CD14-positive monocyte (primary cell): Measurements from ENCODE around the gene ZNRF1. TPM values are rescaled to one million over a fixed set of nuclear protein-coding genes. Genes with fewer than 3 reads are reported as not detected.

Experiments used
- DNase-seq, 3 donors: peaks; one replicate each; pipeline ENCODE4 v3.0.0-alpha.2; 2011 to 2022
- H2AFZ ChIP-seq: 2 replicates; pipeline ENCODE4 v1.6.0; 2012; ENCODE audit warnings: mild to moderate bottlenecking, low read depth, low read length, inconsistent platforms; ENCODE audit not compliant: insufficient read depth, poor library complexity, severe bottlenecking
- H3K27ac ChIP-seq, 2 donors: 1 replicate in 1 of 2; 2 replicates in 1 of 2; pipeline ENCODE4 v1.5.1; 2012 to 2013; ENCODE audit warnings: low read length in 2 of 2, control low read depth in 1 of 2, inconsistent platforms in 1 of 2, low read depth in 1 of 2, mild to moderate bottlenecking in 1 of 2
- H3K27me3 ChIP-seq, 2 donors: one replicate each; pipeline versions ENCODE4 v1.6.0 to v1.6.1; 2011 to 2013; ENCODE audit warnings: low read length in 2 of 2; ENCODE audit not compliant: control insufficient read depth in 2 of 2, insufficient read depth in 2 of 2
- H3K36me3 ChIP-seq, 2 donors: replicated peaks in 1 of 2; 1 replicate in 1 of 2; 2 replicates in 1 of 2; pipeline versions ENCODE4 v1.5.1 to v1.6.1; 2012 to 2013; ENCODE audit warnings: low read length in 2 of 2, control low read depth in 1 of 2, inconsistent platforms in 1 of 2, mild to moderate bottlenecking in 1 of 2; ENCODE audit not compliant: insufficient read depth in 2 of 2, control insufficient read depth in 1 of 2
- H3K4me1 ChIP-seq, 2 donors: 1 replicate in 1 of 2; 2 replicates in 1 of 2; pipeline versions ENCODE4 v1.5.1 to v1.6.1; 2012 to 2013; ENCODE audit warnings: low read length in 2 of 2, control low read depth in 1 of 2, inconsistent platforms in 1 of 2, mild to moderate bottlenecking in 1 of 2, moderate library complexity in 1 of 2; ENCODE audit not compliant: insufficient read depth in 2 of 2, control insufficient read depth in 1 of 2
- H3K4me2 ChIP-seq: replicated peaks from 2 replicates; pipeline ENCODE3; 2012; ENCODE audit warnings: low read length, moderate library complexity, mild to moderate bottlenecking; ENCODE audit not compliant: poor library complexity, severe bottlenecking; ENCODE audit errors: extremely low read depth
- H3K4me3 ChIP-seq, 3 experiments: fragments of 200-600 bp in 1 of 3; sonication (generic) in 1 of 3; replicated peaks in 1 of 3; 1 replicate in 2 of 3; 2 replicates in 1 of 3; pipeline ENCODE4 v1.5.1; 2011 to 2013; ENCODE audit warnings: low read length in 3 of 3, mild to moderate bottlenecking in 3 of 3, control low read depth in 2 of 3, low read depth in 2 of 3, inconsistent platforms in 1 of 3, moderate library complexity in 1 of 3
- H3K79me2 ChIP-seq: 2 replicates; pipeline ENCODE4 v1.6.0; 2012; ENCODE audit warnings: mild to moderate bottlenecking, control low read depth, inconsistent platforms, low read length, moderate library complexity; ENCODE audit not compliant: insufficient read depth
- H3K9ac ChIP-seq: 2 replicates; pipeline ENCODE4 v1.6.0; 2017; ENCODE audit warnings: low read length, mild to moderate bottlenecking; ENCODE audit not compliant: insufficient read depth, poor library complexity, severe bottlenecking
- H3K9me3 ChIP-seq, 2 donors: replicated peaks in 1 of 2; 1 replicate in 1 of 2; 2 replicates in 1 of 2; pipeline versions ENCODE4 v1.5.1 to v1.6.1; 2012 to 2013; ENCODE audit warnings: low read length in 2 of 2, control low read depth in 1 of 2; ENCODE audit not compliant: control insufficient read depth in 1 of 2, insufficient read depth in 1 of 2
- H4K20me1 ChIP-seq: 2 replicates; pipeline ENCODE4 v1.6.0; 2012; ENCODE audit warnings: mild to moderate bottlenecking, low read length, control low read depth, moderate library complexity; ENCODE audit not compliant: insufficient read depth
- H3K27ac Mint-ChIP-seq, 7 donors: one replicate each; pipeline ENCODE4 v1.8.0; 2020; ENCODE audit warnings: mild to moderate bottlenecking in 7 of 7, mixed read lengths in 7 of 7, moderate library complexity in 6 of 7, inconsistent platforms in 2 of 7
- H3K27me3 Mint-ChIP-seq, 3 donors: one replicate each; pipeline ENCODE4 v1.8.0; 2021 to 2022; ENCODE audit warnings: low read depth in 3 of 3, mild to moderate bottlenecking in 3 of 3, mixed read lengths in 3 of 3, moderate library complexity in 3 of 3, inconsistent platforms in 1 of 3
- H3K36me3 Mint-ChIP-seq, 2 donors: one replicate each; pipeline ENCODE4 v1.8.0; 2020; ENCODE audit warnings: mixed read lengths in 2 of 2, inconsistent platforms in 1 of 2, mild to moderate bottlenecking in 1 of 2
- H3K4me1 Mint-ChIP-seq: one replicate; pipeline ENCODE4 v1.8.0; 2020; ENCODE audit warnings: mild to moderate bottlenecking, mixed read lengths
- H3K4me3 Mint-ChIP-seq, 2 donors: one replicate each; pipeline ENCODE4 v1.8.0; 2020; ENCODE audit warnings: mild to moderate bottlenecking in 2 of 2, mixed read lengths in 2 of 2, moderate library complexity in 1 of 2
- H3K9me3 Mint-ChIP-seq, 7 donors: one replicate each; pipeline ENCODE4 v1.8.0; 2020 to 2022; ENCODE audit warnings: mixed read lengths in 7 of 7, mild to moderate bottlenecking in 6 of 7, moderate library complexity in 6 of 7, inconsistent platforms in 2 of 7
- CTCF ChIP-seq: fragments of 200-600 bp; IDR thresholded peaks from one replicate; pipeline ENCODE4 v1.8.0; 2022; ENCODE audit warnings: antibody characterized with exemption, mild to moderate bottlenecking
- WGBS: methylation state at CpG from one replicate; pipeline ENCODE4 v1.1.5; 2013; ENCODE audit warnings: missing lambda C conversion rate; ENCODE audit not compliant: insufficient coverage; 5-methylcytosine and 5-hydroxymethylcytosine counted together
- intact Hi-C, 2 donors: fragments of 100-400 bp; cut with micrococcal nuclease; formaldehyde crosslinking; loops; one replicate each; pipeline versions ENCODE4 v1.15.0 to v1.15.1; 2023
- polyA plus RNA-seq, 3 donors: library from polyadenylated mRNA; depleted of rRNA in 1 of 3; unstranded in 2 of 3; stranded (reverse) in 1 of 3; fragments of 300-500 nt in 2 of 3; fragments of >200 nt in 1 of 3; fragmentation: Illumina TruSeq in 2 of 3; gene quantifications; 1 replicate in 2 of 3; 2 replicates in 1 of 3; pipeline ENCODE4 v1.2.3, GENCODE V29; 2012 to 2021

The ZNRF1 gene
- polyA plus RNA-seq, 3 donors: 1.9 to 5.3 (median 4.3) TPM

DNA sequence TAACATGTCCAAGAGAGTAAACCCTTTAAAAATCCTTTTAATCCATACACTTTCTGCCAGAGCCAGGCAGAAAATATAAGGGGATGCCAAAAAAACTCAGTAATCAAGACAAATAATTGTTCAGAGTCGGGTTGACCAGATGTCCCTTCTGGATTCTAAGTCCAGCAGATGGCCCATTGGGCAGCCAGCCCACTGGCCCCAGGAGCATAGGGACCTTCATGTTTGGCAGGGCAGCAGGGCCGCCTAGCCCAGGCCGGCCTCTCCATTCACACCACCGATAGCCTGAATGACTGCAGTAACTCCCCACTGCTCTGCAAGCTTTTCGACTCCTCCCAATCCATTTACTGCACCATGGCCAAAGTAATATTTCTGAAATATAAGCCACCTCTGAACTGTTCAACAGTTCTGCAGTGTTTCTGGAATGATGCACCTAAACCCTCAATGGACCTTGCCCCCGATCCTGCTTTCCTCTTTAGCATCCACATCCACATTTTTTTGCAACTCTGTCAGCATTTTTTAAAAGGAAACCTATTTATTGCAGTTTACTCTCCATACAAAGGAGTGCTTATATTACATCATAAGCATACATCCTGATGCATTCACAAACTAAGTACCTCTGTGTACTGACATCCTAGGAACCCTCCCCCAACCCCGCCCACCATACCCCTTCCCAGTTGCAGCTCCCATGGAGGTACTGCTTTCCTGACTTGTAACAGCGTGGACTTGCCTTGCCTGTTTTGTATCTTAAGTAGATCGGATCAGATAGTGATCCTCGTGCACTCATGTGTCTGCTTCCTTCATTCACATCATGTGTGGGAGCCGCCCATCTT is 71.4 kb downstream of the ZNRF1 start:
- no peaks in the 10 kb centered on the region for H3K9me3 ChIP-seq
- intact Hi-C loops: no loop called here
- no peak overlapping the region for H3K4me3 ChIP-seq
- no peaks in the 10 kb centered on the region for H3K27me3 ChIP-seq
- WGBS: 88% methylated on average over 6 of the region's 11 CpGs
- peaks cover 0 to 3% (median 0%) of the 10 kb centered on the region in 7 donors for H3K9me3 Mint-ChIP-seq
- H3K36me3 Mint-ChIP-seq: peaks cover 0 to 3% of the 10 kb centered on the region in 2 donors
- H4K20me1 ChIP-seq: peaks cover 17% of the 10 kb centered on the region
- no peak overlapping the region for H3K9ac ChIP-seq
- no peak overlapping the region for H3K4me2 ChIP-seq
- H3K4me1 ChIP-seq: peaks cover 24 to 26% of the 10 kb centered on the region in 2 donors
- no peak for TF ChIP-seq CTCF
- no peak overlapping the region for H3K27ac Mint-ChIP-seq
- no peak for DNase-seq
- H3K27ac ChIP-seq: no peak overlapping the region
- H3K36me3 ChIP-seq: no peaks in the 10 kb centered on the region
- H3K79me2 ChIP-seq: peaks cover 73% of the 10 kb centered on the region
- no peak overlapping the region for H3K4me3 Mint-ChIP-seq
- no peak overlapping the region for H2AFZ ChIP-seq
- H3K27me3 Mint-ChIP-seq: peaks cover 0 to 2% (median 0%) of the 10 kb centered on the region in 3 donors
- H3K4me1 Mint-ChIP-seq: peaks cover 36% of the 10 kb centered on the region

GRCh38 chr16:75071621-75072020 is 72.8 kb downstream of the ZNRF1 start:
- no CpG with 5 or more reads among the region's 3 CpGs for WGBS
- TF ChIP-seq CTCF: no peak
- no peaks in the 10 kb centered on the region for H3K36me3 ChIP-seq
- Mint-ChIP-seq H3K27me3 (peaks cover 0 to 3% (median 0%) of the 10 kb centered on the region in 3 donors), H3K9me3 (peaks cover 0 to 3% (median 0%) of the 10 kb centered on the region in 7 donors), H3K4me1 (peaks cover 39% of the 10 kb centered on the region), H3K36me3 (peaks cover 0 to 3% of the 10 kb centered on the region in 2 donors), H3K27ac (peak overlapping the region in 1 of 7 donors; percentile 32), H3K4me3 (no peak overlapping the region)
- no peak overlapping the region for H3K4me3 ChIP-seq
- H3K4me2 ChIP-seq: no peak overlapping the region
- no peak overlapping the region for H2AFZ ChIP-seq
- intact Hi-C loops: no loop called here
- peaks cover 25 to 27% of the 10 kb centered on the region in 2 donors for H3K4me1 ChIP-seq
- H3K9me3 ChIP-seq: no peaks in the 10 kb centered on the region
- no peak for DNase-seq
- H3K9ac ChIP-seq: no peak overlapping the region
- no peaks in the 10 kb centered on the region for H3K27me3 ChIP-seq
- no peak overlapping the region for H3K27ac ChIP-seq
- H3K79me2 ChIP-seq: peaks cover 71% of the 10 kb centered on the region
- peaks cover 19% of the 10 kb centered on the region for H4K20me1 ChIP-seq
